NB4 (cell line): ENCODE data around the gene GDPD3.

Experiments used
- DNase-seq: peaks from one replicate; pipeline ENCODE4 v3.0.0; 2010; ENCODE audit warnings: low read depth
- H3K4me3 ChIP-seq: one replicate; pipeline ENCODE4 v1.5.1; 2011; ENCODE audit warnings: mild to moderate bottlenecking, low read depth, low read length, moderate library complexity
- MYC ChIP-seq: IDR thresholded peaks from 2 replicates; pipeline ENCODE4 v1.6.1; 2011; ENCODE audit warnings: low read depth, low read length
- POLR2A ChIP-seq: IDR thresholded peaks from 2 replicates; pipeline ENCODE4 v1.6.1; 2011; ENCODE audit warnings: mild to moderate bottlenecking; ENCODE audit not compliant: insufficient read length; ENCODE audit errors: extremely low read depth
- TF ChIP-seq, protein P1 (sequence below): IDR thresholded peaks from one replicate; pipeline ENCODE4 v1.5.1; 2012; ENCODE audit warnings: low read depth, low read length
- TF ChIP-seq, protein P2 (sequence below): IDR thresholded peaks from 2 replicates; pipeline ENCODE4 v1.6.1; 2011; ENCODE audit warnings: low read depth, low read length

The GDPD3 gene

DNA sequence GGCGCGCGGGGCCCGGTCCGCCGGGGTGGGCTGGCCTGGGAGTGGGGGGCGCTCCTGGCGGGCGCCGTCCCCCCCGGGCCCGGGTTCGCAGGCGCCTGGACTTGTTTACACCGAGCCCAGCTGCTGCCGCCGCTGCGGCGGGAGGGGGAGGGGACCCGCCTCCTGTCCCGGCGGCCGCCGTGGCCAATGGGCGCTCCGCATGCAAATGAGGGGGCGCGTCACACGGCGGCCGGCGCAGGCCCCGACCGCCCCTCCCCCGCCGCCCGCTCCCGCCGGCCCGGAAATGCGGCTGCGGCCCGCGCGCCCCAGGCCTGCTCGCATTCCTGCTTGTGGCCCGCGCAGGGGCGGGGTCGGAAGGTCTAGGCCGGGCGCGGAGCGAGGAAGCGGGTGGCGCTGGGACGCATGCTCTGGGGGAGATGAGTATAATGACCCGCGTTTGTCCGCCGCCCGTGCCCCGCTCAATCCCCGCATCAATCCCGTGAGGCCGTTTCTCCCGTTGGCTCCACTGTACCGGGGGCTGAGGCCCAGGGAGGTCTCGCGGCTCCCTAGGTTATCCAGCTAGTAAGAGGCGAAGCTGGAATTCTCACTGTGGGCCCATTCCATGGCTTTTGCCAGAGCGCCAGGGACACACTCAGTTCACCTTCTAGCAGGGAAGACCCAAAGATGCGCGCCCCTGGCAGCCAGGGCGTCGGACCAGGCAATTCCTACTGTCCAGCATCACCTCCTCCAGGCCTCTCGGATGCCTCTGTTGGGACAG, 17.1 kb downstream of the GDPD3 start, which contains the start of gene YPEL3:
Gene YPEL3 (minus strand): TSS at position 109 of the 757 bp plus-strand sequence. CDS start 731 bp downstream, outside the sequence.
- H3K4me3 ChIP-seq: no peak within 1 kb of the TSS
- TF ChIP-seq, protein P1, sequence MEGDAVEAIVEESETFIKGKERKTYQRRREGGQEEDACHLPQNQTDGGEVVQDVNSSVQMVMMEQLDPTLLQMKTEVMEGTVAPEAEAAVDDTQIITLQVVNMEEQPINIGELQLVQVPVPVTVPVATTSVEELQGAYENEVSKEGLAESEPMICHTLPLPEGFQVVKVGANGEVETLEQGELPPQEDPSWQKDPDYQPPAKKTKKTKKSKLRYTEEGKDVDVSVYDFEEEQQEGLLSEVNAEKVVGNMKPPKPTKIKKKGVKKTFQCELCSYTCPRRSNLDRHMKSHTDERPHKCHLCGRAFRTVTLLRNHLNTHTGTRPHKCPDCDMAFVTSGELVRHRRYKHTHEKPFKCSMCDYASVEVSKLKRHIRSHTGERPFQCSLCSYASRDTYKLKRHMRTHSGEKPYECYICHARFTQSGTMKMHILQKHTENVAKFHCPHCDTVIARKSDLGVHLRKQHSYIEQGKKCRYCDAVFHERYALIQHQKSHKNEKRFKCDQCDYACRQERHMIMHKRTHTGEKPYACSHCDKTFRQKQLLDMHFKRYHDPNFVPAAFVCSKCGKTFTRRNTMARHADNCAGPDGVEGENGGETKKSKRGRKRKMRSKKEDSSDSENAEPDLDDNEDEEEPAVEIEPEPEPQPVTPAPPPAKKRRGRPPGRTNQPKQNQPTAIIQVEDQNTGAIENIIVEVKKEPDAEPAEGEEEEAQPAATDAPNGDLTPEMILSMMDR: no peak
- TF ChIP-seq, protein P2, sequence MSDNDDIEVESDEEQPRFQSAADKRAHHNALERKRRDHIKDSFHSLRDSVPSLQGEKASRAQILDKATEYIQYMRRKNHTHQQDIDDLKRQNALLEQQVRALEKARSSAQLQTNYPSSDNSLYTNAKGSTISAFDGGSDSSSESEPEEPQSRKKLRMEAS: no peak
- no peak for TF ChIP-seq MYC
- TF ChIP-seq POLR2A: no peak
- peak; percentile 76 for DNase-seq

DNA sequence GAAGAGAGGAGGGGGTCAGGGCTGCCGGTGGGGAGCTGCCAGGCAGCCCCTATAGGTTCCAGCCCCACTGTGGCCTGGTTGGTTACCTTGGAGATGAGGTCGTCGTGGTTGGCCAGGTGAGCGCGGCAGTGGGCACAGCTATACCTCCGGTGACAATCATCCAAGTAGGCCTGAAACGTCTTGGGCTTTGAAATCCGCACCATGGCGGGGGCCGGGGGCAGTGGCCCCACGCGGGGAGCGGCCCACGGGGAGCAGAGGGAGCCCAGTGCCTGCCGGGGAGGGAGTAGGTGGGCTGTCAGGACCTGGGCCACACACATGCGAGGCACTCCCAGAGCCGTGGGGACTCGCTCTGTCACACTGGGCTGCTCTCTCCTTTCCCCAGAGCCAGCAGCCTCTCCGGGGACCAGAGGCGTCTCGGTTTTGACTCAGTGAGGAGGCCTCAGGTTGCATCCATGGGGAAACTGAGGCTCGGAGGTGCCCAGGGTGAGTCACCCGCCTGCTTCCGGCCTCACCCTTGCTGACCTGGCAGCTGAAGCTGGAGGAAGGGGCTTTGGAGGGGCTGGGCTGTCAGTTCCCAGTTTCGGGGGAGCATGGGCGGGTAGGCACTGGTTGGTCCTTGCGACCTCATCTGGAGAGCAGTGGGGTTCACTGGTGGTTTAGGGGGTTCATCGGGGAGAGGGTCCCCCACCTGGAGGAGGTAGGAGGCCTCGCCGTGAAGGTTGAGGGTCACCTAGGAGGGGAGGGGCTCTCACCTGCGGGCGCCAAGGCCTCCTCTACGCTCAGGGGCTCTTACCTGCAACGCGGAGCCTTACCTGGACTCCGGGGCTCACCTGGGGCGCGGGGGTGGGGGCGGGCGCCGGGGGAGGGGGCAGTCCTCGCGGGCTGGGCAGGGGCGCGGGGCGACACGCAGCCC, 17.9 kb downstream of the GDPD3 start:
- no peak overlapping the region for H3K4me3 ChIP-seq
- TF ChIP-seq POLR2A (no peak), MYC (no peak)
- TF ChIP-seq, protein P2: no peak
- TF ChIP-seq, protein P1: no peak
- no peak for DNase-seq

DNA sequence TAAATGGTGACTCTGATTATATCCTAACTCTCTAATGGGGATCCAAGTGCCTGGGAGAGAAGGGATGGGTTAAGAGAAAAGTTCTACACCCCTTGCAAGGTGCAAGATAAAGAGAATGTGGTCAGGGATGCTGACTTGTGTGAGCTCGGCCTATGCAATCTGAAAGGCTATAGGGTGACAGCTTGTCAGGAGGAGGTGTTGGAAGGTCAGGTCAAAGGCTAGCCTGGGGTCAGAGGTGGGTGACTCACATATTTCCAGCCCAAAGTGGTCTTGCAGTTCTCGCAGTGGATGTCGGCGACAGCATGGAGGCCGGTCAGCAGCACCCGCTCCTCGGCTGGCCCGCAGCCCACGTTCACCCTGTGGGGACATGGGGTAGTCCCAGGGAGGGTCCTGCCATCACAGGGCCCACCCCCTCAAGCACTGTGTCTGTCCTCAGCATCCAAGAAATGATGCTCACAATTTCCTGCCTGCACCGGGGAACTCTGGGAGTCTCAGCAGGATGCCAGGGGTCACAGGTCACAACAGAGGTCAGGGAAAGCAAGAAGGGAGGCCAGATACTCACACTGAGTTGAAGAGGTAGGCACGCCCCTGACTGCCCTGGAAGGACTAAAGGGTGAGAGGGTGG, 18.7 kb downstream of the GDPD3 start:
- DNase-seq: no peak
- TF ChIP-seq POLR2A (no peak), MYC (no peak)
- TF ChIP-seq, protein P1: no peak
- TF ChIP-seq, protein P2: no peak
- H3K4me3 ChIP-seq: no peak overlapping the region

DNA sequence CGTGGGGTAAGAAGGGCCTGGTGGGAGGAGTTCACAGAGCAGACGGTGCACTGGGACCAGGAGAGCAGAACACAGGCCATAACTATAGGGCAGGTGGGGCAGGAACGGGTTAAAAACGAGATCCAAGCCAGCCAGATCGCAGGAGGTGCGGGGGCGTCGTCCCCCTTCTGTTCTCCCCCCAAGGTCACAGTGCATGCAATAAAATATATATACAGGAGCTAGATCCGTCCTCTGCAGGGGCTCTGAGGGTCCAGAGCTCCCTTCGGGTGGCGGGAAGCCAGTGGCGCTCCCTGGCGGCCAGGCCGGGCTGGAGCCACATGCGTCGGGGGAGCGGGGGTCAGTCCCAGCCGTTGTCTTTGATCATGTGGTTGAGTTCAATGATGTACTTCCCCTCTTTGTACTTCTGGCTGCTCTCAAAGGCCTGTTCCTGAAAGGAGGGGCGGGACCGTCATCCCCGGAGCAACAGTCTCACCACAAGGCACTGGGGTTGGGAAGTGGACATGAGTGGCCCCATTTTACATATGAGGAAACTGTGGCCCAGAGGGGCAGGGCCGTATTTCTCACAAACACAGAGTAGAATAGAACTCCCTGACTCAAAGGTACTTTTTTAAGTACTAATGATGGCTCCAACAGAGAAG, 20.8 kb downstream of the GDPD3 start:
- TF ChIP-seq POLR2A (peak; percentile 7), MYC (peak; percentile 94)
- TF ChIP-seq, protein P1: peak; percentile 80
- TF ChIP-seq, protein P2: peak; percentile 94
- H3K4me3 ChIP-seq: peak overlapping the region; percentile 83
- peak; percentile 97 for DNase-seq
